GM18870 (cell line): Measurements from ENCODE around the gene LYVE1.

ENCODE experiments used
- ATAC-seq: cut with Tn5 transposase; IDR thresholded peaks from one replicate; pipeline ENCODE4 v1.9.1; 2021; ENCODE audit warnings: moderate library complexity; ENCODE audit not compliant: unreplicated experiment

The LYVE1 gene

DNA sequence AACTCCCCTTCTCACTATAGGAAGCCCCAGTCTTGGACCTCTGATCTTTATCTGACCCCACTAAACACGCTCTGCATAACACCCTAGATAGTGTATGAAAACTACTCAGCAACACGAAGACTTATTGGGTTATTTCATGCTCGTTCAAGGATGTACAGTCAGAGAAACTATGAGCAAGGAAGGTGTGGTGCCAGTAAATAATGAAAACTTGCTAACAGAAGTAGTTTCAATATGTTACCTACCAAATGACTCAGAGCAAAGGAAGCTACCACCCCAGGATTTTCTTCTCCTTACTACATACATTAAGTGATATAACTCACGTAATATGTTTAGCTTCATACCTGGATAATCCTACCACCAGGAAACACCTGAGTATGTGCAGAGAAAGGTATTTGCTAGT is 25.9 kb upstream of the LYVE1 start:
- ATAC-seq, result no peak

DNA sequence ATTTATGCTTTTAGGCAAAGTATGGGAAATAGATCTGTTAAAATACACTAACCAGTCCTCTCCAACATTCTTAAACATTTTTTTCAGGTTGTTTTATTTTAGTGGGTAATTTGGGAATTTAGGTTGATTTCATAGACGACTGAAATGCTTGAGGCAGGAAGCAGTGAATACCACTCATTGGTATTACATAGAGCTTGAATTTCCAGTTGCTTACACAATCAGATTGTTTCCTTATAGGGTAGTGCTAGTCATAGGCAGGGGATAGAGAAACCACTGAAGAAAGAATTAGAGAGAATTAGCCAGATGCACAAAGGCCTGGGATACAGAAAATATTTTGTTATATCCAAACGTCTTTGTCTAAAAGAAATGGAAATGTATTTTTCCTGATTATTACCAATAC is 23.9 kb upstream of the LYVE1 start:
- ATAC-seq, result no peak

DNA sequence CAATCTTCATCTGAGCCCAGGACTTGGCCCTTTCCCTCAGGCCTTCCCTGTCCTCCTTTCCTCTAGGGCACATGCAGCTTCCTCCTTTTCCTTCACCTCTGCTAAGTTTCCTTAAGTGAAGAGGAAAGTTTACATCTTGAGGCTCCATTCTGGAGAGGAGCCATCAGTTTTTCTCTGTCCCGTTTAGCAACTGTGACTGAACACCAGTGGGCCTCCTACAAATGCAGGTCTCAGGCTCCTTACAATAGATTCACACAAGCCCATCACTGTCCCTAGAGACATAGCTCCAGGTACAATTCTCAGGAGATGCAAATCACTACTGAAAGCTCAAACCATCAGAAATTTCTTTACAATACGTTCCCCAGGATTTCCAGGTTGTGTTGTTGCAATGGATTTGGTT is 23.3 kb upstream of the LYVE1 start:
- no peak for ATAC-seq

DNA sequence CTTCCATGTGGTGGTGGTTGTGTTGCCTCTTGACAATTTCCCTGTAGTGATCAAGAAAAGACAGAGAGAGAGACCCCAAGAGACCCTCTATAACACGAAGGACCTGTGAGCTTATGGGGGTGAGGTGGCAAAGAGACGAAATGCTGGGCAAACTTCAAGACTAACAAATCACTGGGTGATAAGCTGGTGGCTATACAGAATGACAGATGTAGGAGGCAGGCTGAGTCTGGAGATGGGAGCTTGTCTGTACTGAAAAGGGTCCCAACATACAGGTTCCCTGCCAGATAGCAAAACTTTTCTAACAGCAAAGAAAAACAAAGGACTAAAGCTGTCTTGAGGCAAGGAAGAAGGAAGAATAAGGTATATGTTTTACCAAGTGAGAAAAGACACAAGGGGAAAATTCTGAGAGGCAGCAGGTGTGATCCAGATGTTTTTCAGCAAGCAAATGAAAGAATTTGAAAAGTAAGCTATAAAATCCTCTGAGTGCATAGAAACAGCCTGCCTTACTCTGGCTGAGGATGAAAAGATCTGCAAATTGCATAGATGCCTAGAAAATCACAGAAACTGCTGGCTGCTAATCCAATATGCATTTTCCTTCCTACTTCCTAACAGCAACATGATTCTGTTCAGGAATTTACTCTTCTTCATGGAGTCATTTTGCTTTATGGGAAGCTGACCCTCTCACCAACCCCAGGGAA is 21.9 kb upstream of the LYVE1 start:
- no peak for ATAC-seq

DNA sequence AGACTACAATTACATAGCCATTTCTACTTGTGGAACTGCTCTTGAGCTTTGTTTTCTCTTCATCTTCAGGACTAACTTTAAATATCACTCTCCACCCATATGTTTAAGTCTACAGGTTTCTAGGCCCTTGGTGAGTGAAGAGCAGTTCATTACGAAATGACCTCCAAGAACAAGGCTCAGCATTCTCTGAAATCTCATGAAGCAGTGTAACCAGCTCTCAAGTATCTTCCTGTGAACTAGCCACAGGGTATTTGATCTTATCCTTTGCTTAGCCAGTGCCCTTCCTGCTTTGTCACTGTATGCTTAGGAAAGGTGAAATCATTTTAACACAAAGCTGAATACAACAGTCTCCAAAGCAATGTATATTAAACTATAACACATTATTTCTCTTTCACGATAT is 20.4 kb upstream of the LYVE1 start:
- no peak for ATAC-seq

DNA sequence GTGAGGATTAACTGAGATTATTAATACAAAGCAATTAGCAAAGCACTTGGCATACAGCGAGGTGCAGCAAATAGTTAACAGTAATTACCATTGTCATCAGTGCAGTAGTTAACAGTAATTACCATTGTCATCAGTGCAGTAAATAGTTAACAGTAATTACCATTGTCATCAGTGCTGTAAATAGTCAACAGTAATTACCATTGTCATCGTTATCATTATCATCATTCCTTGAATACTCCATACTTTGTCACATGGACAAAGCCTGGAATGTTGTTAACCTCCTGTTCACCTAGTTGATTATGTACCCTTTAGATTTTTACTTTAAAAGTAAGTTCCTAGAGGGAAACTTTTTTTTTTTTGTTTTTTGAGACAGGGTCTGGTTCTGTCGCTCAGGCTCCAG is 19.5 kb upstream of the LYVE1 start:
- no peak for ATAC-seq

DNA sequence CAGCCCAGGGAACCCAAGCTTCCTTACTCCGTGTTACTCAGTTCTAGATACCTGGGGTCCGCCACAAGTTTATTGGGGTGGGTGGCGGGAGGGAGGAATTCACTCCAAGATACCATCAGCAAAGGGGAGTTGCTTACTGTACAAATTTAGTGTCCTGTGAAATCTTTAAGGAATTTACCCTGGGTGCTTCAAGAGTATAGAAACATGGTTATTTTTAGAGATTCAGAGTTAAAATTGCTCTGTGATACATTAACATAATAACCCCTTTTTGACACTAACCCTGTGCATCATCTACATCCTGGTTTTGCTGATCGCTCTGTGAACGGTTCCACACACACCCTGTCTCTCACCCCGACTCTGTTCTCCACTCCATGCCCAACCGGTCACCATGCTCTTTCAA is 18.9 kb upstream of the LYVE1 start:
- ATAC-seq, result no peak

DNA sequence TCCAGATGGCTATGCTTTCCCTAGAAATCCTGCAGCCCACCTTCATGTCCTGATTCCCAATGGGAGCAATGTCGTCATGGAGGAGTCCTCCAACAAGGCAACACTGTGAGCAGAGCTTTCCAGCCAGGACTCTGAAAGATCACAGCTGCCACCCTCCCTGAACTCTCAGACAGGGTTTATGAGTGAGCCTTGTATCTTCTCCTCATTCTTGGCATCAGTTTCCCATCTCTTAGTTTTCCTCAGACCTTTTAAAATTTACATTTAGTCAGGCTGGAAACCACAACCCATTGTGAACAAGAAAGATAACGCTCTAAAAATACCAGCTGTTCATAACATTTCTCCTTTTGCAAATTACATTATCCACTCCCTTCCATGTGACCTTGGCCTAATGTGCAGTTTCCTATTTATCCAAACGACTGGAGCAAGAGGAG is 15.6 kb upstream of the LYVE1 start:
- no peak for ATAC-seq

DNA sequence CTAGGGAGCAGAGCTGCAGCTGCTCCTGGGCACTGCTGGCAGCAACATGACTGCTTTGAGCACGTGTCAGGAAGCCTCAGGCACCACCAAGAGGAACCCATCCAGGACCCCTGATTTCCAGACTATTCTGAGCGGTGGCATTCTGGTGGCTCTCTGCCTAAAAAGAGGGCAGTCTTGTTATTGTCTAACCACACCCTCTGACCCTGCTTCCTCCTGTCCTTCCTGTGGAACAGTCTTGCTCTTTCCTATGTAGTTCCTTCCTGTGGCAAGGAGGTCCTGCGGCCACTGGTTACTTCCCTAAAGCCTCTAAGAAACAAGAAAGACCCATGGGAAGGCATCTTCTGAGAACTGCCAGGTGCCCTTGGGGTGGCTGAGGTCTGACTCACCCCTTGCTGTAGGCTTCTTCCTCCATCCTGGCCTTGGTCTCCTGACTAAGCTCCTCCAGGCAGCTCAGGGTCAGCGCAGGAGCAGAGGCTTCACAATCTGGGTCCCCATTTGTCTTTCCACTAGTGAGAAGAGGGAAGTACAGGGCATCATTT is 13.1 kb upstream of the LYVE1 start:
- no peak for ATAC-seq

DNA sequence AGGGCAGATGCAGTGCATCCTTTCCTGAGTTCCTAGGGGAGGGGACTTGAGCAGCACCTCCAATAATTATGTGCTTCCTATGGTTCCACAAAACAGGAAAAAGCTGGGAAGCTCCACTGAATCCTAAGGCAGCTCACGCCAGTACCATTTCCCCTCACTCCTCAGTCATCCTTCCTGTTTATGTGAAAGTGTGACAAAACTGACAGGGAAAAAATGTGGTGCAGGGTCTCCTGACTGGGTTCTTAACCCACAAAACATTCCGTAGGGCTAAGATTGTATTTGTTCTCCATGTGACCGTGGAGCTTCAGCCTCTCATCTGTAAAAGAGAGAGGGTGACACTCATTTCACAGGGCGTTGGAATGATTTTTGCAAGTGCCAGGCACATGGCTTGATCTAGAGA is 12.2 kb upstream of the LYVE1 start:
- no peak for ATAC-seq

DNA sequence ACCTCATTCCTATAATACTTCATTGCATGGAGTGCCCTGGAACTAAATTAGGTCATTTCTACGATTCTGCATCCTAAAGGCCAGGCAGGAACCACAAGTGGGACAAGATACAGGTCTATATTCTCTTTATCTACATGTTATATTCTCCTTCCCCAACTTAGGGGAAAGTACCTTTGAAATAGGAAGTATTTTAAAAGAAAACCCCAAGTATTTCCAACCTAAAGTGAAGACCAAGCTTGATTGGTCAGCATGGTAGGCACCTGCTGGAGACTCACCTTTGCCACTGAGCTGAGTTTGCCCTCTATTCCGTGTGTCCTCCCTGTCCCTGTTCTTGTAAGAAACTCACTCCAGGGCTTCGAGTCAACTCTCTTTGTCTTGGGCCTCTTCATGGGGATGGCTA is 11.2 kb upstream of the LYVE1 start:
- no peak for ATAC-seq

DNA sequence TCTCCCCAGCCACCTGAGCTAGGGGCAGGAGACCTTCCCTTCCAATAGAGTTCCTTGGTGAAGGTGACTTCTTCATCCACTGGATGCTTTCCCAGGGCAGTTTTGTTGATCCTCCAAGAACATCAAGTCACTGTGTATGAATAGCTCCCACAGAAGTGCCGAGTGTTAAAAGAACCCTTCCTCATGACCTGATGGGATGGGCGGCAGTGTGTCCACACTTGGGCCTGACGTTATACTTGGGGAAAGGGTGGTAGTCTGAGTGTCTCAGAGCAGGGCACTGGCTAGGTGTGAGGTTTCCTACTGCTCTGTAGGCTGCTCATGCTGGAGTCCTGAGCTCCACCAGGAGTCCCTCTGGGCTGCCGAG is 7.6 kb upstream of the LYVE1 start:
- ATAC-seq, result no peak

DNA sequence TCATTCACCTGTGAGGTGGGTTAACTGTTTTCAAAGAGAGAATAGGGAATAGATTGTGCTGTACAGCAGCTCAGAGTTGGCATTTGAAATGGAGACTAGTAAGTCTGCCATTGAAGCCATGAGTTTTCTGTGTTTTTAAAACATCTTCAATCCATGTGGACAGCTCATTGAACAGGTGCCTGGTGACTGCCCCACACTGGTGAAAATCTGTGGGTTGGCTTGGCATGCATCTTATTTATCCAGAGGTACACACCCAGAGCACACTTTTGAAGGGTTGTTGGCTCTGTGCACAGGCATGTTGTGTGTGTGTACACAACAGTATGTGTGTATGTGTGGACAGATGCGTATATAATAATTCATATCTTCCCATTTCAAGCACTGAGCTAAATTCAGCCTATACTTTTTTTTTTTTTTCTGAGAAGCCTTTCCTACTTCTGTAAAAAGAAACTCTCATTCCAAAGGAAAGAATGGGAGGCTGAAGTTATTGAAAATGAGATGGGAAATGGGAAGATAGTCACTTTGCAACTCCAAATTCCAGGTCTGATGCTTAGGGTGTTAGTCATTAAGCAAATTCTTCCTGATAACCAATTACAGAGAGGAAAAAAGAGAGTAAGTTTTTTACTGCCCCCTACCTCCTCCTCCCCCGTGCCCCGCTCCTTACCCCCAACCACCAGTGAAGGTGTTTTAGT is 7.0 kb upstream of the LYVE1 start:
- no peak for ATAC-seq

DNA sequence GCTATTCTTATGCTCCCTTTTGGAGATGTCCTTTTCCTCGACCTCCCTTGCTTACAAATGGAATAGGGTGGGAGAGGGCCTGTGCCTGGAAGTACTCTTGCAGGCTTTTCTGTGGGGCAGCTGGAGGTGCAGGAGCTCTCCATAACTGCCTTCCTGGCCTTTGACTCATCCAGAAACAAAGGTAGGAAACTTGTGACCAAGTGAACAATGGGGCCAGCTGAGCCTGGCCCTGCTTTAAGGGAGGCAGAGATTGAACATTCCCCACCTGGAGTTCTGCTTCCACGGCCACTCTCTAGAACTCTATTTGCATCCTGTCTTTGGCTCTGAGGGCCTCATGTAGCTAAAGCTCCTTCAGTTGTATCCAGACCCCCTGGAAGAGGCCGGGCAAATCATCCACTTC is 5.1 kb upstream of the LYVE1 start:
- ATAC-seq, result no peak

DNA sequence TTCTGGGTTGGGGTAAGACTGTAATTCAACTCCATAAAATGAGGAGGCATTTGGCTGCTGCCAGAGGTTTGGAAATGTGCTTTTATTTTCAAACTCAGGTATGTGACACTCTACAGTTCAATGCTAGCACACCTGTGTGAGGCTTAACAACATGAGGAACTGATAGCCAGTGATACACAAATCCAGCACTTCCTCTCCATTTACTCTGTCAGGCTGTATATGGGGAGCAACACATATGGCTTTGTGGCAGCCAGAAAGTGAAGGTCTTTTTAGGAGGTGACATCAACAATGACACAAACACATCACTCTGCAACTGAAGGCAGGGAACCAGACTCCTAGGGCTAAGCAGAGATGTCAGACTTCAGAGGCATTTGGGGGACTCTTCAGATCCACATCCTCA is 4.6 kb upstream of the LYVE1 start:
- no peak for ATAC-seq

DNA sequence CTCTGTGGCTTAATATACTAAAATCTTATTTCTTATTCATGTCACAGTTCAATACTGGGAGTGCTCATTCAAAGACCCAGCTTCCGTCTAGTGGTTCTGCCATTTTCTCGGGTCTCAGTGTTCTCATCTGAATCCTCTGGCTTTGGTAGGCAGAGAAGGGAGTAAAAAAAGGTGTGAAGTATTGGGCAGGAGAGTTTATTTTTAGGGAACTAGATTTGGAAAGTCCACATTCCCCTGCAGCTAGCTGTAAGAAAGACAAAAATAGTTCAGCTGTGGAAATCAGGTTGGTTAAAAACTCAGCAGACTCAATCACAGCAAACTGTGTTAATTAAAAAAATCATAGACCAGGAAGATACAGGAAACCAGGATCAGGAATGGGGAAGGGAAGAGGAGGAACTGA is 4.1 kb upstream of the LYVE1 start:
- ATAC-seq, result no peak

DNA sequence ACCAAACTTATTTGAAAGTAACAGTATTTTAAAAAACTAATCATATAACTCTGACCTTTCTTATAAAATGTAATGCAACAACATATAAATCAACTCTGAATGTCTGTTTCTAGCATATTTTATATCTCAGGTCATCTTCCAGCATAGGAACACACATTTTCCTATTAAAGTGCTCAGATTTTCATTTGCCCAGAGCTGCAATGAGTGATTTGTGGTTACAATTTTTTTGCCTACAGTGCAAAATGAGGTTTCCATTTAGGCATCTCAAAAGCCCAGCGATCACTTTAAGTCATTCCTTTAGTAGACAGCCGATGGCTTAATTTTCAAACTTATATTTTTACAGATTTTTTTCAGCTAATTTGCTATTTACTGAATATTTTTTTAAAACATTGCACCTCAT is 1.0 kb downstream of the LYVE1 start:
- ATAC-seq, result no peak

DNA sequence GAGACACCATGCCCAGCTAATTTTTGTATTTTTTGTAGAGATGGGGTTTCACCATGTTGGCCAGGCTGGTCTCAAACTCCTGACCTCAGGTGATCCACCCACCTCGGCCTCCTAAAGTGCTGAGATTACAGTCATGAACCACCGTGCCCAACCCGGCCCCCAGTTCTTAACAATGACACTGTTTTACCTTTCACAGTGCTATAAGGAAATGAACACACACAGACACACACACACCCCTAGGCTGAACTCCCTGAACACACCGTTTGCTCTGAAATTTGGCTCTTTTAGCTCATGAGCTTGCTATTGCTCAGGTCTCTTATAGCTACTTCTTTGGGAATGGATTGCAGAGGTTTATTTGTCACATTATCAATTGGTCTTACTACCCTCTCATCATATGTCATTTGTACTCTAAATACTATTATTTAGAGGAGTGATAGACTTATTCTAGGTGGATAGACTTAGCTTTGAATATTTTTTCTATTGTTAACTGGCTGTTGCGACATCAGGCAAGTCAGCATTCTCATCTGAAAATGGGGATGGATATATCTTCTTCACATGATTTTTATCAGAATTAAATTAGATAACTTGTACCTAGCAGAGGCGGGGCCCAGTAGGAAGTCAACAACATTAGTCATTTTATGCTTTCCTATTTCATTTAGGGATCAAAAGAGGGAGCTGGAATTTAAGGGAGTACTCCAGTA is 2.1 kb downstream of the LYVE1 start:
- ATAC-seq, result no peak

DNA sequence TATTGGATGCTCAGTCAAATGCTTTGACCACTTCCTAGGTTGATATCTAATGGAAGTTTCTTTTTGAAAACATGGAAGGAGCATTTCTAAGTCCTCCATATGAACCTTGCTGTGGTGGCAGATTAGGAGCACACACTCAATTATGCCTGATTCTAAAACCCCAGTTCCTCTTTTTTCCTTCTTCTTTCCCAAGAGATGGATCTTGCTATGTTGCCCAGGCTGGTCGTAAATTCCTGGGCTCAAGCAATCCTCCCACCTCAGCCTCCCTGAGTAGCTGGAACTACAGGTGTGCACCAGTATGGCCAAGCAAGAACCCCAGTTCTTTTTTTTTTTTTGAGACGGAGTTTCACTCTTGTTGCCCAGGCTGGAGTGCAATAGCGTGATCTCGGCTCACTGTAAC is 3.0 kb downstream of the LYVE1 start:
- no peak for ATAC-seq

DNA sequence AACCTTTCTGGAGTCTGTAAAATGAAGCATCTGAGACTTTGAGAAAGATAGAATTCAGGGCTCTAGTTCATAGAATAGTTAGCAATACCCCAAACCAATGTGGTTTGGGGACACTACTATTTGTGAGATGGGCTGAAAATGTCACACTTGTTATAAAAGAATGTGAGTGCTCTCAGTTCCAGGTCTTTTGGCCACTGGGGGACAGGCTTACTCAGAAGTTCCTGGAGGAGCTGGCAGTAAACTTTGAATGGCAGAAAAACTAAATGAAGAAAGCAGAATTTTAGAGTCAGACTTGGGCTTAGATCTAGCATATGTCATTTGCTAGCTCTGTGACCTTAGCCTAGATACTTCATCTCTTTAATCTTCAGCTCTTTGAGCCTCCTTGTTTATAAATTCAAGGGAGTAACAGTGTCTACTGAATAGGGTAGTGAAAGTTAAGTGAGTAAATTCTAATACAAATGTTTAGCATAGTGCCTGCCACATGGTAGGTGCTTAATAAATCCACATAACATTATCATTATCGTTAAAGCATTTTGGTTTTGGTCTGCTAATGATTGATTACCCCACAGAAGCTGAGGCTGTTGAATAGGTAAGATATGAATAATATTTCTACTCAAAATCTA is 3.7 kb downstream of the LYVE1 start:
- no peak for ATAC-seq

DNA sequence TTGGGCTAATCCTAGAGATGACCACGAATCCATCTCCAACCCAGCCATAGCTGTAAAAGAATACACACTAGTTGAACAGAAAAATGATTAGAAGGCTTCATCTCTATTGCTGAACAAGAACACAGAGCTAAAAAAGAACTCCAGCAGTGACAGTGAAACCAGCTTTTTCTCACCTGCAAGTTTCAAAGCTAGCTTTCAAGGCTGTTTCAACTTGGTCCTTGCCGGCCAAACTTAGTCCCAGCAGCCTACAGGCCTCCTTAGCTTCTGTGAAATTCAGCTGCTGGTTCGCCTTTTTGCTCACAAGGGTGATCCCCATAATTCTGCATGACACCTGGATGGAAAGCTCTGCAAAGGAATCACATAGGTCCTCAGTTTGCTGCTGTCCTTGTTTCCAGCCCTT is 4.4 kb downstream of the LYVE1 start:
- no peak for ATAC-seq

DNA sequence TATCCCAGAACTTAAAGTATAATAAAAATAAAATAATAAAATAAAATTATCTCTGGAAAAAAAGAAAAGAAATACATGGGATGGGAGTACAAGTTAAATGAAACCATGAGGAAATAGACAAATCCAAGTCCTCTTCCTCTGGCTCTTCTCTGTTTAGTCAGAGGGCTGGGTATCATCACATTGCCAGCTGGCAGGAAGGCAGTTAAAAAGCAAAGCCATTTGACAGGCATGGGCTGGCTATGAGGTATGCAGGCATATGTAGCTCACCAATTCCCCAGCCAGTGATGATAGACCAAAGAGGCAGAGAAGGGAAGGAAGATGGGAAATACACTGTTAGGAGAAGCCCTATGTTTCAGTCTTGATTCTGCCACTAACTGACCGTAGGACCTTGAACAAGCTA is 6.5 kb downstream of the LYVE1 start:
- ATAC-seq, result no peak
